GM21825 (cell line): ENCODE measurements around the gene LRRC74B.
"Not testable (repeated sequence)": the region's sequence is repeated elsewhere in the genome, so short reads cannot be mapped to it uniquely, and the experiment has no call there.

Experiments
- ATAC-seq: cut with Tn5 transposase; IDR thresholded peaks from one replicate; pipeline ENCODE4 v1.9.1; 2021; ENCODE audit warnings: mild to moderate bottlenecking, moderate library complexity; ENCODE audit not compliant: unreplicated experiment

Gene LRRC74B

DNA sequence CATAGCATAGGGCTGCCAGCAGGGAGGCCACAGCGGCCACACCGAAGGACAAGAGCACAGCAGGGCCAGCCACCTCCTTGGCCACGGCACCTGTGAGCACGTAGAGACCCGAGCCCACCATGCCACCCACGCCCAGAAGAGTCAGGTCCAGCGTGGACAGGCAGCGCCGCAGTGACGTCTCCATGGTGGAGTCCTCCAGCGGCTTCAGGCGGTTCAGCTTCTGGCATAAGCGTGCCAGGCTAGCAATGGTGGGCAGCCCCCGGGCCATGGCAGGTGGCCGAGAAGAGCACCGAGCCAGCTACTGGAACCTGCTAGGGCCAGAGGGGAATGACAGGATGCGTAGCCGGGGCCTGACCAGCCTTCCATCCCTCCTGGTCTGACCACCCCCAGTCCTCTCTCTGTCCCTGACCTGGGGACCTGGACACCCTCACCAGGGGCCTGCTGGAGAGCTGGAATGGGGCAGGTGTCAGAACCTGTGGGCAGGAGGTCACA is 14.2 kb upstream of the LRRC74B start:
- no peak for ATAC-seq

DNA sequence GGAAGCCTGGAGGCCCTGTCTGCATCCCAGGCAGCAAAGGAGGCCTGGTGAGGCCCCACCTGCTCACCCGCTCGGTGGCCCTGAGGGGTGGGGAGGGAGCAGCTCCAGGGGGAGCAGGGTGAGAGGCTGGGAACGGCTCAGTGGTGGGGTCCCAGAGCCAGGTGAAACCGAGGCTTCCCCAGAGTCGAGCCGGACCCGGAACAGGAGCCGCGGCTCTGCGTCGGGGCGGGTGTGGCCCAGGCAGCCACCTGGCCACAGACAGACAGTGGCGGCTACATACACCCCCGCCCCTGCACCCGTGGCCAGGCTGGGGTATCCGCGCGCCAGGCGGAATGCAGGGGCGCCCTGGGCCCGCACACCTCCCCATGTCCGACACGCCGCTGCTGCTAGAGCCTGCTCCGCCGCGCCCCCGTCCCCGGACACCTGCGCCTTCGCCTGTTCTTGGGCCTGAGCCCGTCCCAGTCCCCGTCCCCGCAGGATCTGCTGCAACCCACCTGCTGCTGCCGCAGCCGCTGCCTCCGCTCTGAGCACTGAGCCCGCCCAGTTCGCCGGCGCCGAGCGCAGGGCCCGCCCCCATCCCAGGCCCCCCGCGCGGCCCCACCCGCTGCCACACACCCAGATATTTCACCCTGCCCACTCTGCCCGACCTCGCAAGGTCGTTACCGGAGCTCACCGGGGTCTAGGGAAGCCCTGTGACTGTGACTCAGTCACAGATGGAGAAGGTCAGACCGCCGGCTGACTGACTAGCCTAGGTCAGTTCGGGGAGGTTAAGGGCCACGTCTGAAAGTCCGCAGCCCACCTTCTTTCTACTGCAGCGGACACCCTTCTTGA is 13.5 kb upstream of the LRRC74B start, which contains the start of gene SLC7A4:
SLC7A4 (minus strand) TSS at position 525 of the 831 bp plus-strand sequence. CDS start 749 bp downstream, outside the sequence.
- no peak for ATAC-seq

DNA sequence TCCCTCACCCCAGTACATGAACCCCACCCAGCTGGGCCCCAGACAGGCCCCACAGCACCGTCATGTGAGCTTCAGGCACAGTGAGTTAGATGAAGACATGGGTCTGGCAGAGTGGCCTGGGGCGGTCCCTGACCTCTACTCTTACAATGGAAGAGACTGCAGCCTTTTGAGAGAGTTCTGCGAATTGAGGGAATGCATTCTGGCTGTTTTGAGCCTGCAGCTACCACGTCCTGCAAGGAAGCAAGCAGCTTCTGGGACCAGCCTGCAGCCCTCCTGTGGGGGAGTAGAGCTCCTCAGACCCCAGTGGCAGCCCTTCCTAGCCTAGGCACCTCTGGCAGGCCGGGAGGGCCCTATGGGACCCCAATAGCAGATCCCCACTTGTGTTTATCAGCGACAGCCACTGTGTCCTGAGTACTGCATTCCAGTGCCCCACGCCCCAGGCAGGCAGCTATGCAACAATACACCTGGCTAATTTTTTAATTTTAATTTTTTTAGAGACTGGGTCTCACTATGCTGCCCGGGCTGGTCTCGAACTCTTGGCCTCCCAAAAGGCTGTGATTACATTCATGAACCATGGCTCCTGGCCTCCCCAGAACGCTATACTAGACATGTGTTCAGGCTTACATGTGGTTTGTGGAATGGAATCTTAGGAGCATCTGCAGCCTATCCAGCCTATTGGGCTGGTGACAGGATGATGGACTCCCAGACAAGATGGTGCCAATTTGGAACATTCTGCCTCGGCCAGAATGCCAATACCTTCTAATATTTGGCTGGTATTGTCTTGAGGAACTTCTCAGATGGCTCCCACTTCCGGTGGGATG is 12.7 kb upstream of the LRRC74B start:
- ATAC-seq: no peak

DNA sequence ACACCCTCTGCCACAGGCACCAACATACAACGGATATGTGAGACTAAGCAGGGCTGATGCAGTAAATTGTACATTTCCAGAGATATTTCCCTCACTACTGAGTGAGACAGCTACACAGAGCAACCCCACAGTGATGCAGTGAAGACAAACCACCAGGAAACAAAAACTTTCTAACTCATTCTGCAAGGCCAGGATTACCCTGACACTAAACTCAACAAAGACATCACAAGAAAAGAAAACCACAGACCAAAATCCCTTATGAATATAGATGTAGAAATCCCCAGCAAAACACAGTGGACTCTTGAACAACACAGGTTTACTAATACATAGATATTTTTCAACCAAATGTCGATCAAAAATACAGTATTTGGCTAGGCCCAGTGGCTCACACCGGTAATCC is 11.9 kb upstream of the LRRC74B start:
- no peak for ATAC-seq

DNA sequence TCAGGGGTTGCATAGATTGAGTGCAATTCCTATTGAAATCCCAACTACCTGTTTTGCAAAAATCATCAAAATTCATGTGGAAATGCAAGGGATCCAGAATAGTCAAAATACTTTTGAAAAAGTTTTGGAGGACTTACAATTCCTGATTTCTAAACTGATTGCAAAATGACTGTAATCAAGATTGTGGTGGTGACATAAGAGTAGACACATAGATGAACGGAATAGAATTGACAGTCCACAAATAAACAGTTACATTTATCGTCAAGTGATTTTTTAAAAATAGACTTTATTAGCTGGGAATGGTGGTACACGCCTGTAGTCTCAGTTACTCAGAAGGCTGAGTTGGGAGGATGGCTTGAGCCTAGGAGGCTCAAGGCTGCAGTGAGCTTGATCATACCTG is 10.8 kb upstream of the LRRC74B start:
- no peak for ATAC-seq

DNA sequence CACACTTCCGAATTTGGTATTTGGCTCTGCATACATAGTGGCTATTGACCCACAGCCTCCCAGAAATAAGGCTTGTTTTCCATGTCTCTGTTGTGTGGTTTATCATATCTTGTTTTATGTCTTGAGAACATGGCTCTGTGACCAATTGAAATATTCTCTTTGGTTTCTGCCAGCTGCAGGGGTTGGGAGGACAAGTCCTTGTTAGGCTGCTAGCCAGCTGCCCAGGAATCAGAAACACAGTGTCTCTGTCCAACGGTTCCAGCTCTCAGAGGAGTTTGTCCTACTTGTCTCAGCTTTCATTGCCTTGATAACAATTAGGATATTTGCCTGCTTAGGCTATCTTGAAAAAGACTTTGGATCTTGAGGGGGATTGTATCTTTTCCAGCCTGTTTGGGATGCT is 7.3 kb upstream of the LRRC74B start:
- ATAC-seq: no peak

DNA sequence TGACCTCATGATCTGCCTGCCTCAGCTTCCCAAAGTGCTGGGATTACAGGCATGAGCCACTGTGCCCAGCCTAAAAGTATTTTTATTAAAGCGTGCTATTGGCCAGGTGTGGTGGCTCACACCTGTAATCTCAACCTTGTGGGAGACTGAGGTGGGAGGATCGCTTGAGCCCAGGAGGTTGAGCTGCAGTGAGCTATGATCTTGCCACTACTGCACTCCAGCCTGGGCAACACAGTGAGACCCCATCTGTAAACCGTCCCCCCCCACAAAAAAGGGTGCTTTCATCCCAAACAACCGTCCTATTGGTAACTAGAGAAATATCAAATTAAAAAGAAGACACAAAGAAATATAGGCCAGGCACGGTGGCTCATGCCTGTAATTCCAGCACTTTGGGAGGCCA is 6.6 kb upstream of the LRRC74B start:
- not testable (repeated sequence) for ATAC-seq

DNA sequence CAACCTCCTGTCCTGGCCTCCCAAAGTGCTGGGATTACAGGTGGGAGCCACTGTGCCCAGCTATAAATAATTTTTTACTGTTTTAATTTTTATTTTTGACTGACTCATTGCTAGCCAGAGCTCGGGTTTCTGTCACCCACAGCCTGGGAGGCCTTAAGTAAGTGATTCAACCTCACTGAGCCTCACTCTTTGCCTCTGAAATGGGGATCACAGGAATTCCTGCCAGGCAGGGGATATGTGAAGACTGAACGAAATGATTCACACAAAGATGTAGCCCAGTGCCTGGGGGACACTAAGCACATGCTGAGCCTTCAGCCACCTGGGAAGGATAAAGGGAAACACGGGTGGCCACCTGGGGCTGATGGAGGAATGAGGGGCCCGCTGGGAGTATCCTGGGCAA is 3.8 kb upstream of the LRRC74B start:
- no peak for ATAC-seq

DNA sequence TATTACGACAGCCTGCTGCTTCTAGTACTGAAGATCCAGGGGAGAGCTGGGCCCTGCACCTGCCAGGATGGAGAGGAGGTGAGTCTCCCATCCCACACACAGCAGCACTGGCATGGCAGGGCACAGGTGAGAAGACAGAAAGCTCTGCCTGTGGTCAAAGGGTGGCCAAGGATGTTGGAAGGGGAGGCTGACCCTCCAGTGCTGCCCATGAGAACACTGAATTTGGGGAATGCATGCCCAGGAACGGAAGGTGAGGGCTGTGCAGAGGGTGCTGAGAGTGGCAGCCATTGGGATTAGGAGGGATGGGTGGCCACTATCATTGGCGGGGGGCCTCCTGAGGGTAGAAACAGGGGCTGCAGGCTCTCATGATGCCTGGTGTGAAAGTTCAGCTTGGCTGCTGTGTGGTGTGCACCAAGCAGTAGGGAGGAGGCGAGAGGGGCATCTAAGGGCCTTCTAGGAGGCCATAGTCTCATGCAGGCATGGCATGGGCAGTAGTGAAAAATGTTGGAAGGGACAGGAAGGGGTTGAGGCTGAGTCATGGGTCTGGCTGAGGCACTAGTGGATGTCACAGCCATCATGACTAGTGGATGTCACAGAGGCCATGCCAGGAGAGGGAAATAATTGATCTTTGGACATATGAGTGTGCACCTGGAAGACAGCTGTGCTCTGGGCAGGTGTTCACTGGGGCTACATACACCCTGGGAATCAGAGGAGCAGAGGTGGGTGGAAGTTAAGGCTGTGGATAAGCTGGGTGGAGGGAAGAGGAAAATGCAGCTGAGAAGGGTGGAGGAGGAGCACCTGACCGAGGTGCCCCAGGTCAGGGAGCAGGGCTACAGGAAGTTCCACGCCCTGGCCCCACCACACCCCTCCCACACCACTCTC is 2.5 kb upstream of the LRRC74B start:
- no peak for ATAC-seq

DNA sequence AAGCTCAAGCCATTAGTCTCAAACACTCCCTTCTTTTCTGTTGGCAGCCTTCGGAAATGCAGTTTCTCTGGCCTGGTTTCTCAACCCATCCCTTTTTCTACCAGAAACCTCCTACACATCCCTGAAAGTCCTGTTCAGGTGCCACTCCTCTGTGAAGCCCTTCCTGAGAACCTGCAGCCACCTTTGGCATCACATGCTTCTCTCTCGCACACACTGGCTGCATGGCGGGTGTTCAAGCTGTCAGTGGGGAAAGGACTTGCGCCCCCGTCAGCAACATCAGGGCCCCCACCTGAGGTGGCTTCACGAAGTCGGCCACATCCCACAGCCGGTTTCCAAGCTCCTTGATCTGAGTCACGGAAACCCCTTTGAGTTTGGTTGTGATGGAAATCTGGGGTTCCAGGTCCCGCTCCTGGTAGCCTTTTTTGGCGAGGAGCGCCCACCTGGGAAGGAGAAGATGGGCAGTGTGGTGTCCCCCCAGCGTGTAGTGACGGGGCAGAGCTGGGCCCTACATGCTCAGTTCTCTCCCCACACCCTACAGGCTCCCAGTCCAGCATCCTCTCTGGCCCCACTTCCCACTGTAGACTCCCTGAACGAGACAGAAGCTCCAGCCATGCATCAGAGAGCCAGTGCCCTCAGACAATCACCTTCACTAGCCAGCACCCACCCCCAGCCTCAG is 1.7 kb upstream of the LRRC74B start:
- ATAC-seq: no peak

DNA sequence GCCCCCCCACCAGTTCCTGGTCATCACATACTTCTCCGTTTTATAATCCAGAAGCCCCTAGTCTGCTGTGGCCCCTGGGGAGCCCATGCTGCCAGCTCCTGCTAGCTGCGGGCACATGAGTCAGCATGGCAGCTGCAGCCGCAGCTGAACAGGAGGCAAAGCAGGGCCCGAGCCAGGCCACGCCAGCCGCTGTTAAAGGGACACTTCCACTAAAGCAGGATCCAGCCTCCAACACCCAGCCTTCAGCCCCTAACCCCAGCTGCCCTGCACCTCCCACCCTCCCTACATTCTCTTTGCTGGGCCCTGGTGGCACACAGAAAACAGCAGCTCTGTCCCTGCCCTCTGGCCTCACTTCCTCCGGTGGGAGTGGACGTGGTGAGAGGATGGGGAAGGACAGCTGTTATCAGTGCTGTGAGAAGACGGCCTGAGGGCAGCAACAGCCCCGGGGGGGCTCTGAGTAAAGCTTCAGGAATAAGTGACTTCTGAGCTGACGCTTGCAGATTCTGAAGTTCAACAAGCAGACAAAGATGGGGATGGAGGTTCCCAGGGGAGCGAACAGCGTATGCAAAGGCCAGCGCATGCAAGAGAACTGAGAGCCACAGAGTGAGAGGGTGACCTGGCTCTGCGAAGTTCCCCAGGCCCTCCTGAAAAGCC is 688 bp upstream of the LRRC74B start:
- ATAC-seq: no peak

DNA sequence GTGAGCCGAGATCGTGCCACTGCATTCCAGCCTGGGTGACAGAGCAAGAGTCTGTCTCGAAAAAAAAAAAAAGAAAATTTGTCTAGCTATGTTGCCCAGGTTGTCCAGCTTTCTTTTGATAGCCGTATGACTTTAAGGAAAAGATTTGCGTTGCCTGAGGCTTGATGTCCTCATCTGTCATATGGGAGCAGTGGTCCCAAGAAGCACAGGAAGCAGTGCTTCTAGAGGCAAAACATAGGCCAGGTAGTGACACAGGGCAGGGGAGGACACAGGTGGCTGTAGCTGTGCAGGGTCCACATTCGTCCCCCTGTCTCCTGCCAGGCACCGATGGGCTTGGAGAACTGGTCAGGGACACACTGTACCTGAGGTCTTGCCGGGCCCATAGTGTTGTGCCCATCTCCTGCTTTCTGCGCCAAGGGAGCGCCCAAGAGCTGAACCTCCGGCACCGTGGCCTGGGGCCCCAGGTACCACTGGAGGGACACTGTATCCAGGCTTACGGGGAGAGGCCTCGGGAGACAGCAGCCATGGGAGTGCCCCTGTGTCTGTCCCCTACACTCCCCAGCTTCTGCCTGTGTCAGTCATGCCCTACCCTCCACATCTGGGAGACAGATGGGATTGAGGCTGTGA is 1.4 kb downstream of the LRRC74B start:
- no peak for ATAC-seq

DNA sequence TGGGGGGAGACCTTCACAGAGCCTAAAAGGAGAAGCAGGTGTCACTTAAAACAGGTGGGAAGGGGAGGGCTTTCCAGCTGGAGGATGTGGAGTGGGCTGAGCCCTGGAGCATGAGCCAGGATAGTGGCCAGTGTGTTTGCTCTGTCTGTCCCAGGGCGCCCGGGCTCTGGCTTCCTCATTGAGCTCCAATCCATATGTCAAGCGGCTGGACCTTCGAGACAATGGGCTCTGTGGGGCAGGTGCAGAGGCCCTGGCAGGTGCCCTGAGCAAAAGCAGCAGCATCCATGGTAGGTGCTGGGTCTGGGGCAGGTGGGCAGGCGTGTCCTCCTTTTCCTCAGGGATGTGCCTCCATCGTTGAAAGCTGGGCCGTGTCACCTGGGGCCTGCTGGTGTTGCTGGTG is 2.0 kb downstream of the LRRC74B start:
- no peak for ATAC-seq

DNA sequence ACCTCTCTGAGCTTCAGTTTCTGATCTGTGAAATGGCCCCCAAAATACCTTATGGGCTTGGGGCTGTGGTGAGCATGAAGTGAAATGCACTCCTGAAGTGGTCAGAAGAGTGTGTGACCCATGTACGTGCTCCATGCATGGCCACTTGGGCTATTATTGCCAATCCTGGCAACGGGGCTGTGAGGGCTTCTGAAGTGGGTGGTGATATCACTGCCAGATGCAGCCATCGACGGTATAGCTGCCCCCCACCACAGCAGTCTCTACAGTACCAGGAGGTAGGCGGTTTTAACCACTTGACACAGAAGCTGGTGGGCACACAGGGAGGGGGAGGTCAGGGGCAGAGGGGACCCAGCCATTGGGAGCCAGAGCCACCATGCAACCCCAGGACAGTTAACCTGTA is 2.7 kb downstream of the LRRC74B start:
- not testable (repeated sequence) for ATAC-seq

DNA sequence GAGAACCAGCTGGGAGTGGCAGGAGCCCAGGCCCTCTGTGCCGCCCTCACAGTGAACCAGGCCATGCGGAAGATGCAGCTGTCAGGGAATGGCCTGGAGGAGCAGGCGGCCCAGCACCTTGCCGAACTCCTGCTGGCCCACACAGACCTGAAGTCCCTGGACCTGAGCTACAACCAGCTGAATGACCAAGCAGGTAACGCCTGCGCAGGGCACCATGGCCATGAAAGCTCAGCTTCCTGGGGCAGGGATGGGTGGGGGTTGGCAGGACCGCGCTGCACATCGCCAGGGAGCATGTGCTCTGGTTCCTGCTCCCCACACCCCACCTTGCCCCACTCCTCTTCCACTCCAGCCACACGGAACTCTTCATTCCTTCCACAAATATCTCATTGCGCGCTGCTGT is 3.2 kb downstream of the LRRC74B start:
- not testable (repeated sequence) for ATAC-seq

DNA sequence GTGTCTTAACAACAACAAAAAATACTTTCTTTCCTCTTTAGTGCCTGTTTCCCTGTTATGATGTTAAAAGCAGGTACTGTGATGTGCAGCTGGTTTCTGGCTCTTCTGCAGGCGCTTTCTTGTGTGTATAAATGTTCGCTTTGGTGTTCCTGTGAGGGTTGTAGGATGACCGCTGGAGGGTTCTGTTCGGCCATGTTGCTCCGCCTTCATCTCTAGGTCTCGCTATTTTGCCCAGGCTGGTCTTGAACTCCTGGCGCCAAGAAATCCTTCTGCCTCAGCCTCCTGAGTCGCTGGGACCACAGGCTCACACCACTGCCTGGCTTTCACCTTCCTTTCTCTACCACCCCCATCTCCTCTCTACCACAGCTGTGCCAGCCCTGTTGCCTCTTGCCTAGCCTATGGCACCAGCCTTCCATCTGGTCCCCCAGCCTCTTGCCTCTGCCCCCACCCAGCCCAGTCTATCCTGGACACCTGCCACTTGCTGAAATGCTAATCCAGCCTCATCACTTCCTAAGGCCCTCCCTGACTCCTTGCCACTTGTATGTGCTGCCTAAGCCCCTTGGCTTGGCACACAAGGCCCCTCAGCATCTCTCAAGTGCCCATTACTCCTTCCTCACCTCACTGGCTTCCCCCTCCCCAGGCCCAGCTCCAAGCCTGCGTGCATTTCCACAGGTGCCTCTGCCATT is 5.5 kb downstream of the LRRC74B start:
- no peak for ATAC-seq

DNA sequence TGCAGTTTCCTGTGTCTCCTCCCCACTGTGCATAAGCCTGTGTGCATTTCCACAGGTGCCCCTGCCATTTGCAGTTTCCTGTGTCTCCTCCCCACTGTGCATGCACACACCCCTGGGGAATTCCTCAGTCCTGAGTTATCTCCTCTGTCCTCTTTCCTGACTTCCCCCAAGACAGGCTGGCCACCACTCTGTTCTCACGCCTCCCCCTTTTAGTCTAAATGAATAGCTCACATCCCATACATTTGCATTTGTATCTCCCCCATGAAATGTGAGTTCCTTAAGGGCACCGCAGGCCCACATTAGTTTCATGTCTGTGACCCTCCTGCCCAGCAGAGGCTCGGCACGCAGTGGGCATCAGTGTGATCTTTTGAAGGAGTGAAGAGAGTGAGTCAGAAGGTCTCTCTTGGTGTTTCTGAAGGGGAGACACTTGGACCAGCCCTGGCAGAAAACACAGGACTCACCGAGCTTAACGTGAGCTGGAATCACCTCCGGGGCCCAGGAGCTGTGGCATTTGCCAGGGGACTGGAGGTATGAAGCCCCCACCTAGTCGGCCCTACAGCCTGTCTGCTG is 6.2 kb downstream of the LRRC74B start:
- ATAC-seq: no peak

DNA sequence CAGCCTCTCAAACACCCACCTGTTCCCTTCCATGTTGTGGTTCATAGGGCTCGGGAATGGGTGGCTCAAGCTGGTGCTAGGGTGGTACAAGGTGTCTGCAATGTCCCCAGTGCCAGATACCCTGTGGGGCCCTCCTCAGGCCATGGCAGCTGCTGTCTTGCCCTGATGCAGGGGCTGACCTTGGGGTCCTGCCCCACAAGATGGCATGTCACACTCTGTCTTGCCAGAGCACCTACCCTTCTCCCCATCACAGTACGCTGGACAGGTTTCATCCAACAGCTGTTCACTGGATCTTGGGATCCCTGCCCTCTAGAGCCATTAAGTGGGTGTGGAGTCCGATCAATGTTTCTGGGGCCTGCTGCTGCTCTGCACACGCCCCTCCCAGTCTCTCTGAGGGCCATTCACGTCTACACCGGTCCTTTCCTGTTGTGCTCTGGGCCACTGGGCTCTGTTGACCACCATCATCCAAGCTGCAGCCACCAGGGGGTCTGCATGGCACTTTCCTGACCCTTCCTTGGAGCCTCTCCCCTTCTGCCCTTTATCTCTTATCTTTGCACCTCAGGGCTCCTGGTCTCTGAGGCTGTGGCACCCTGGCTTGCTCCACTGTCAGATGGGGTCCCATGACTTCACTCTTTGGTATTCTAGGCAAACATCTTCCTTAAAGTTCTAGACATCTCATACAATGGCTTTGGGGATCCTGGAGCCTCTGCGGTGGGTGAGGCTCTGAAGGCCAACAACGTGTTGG is 7.1 kb downstream of the LRRC74B start:
- ATAC-seq: no peak
